GM12878 (cell line): ENCODE results near the gene RAI14. TPM values are rescaled to one million over a fixed set of nuclear protein-coding genes. Genes with fewer than 3 reads are reported as not detected.
A peak's percentile ranks its signal among the peaks of the same experiment; 100 is the strongest.

Source experiments
- ATAC-seq: fragments of 200-7000 bp; cut with Tn5 transposase; 3 replicates; pipeline ENCODE4 v1.9.1; 2020; ENCODE audit warnings: mild to moderate bottlenecking, moderate library complexity
- BruUV-seq: library from RNA; stranded (reverse); fragments of 400-500 nt; replicated peaks from 2 replicates; lab custom pipeline; 2021; lab: Mats Ljungman, UMichigan
- CTCF ChIA-PET: fragments of 300-600 bp; sonication (Branson Sonifier 250); formaldehyde crosslinking; extraction: SDS; loops from one replicate; lab custom pipeline; 2021; ENCODE audit warnings: inconsistent platforms; lab: Yijun Ruan, JAX
- POLR2A ChIA-PET: fragments of 350-600 bp; formaldehyde crosslinking; extraction: SDS; loops from one replicate; lab custom pipeline; 2021; ENCODE audit warnings: inconsistent platforms; lab: Charles Lee
- RAD21 ChIA-PET: fragments of 300-600 bp; sonication (Branson Sonifier 250); formaldehyde crosslinking; loops from one replicate; lab custom pipeline; 2023; ENCODE audit warnings: antibody characterized with exemption; ENCODE audit not compliant: unreplicated experiment; lab: Charles Lee
- SMC1A ChIA-PET: fragments of 300-600 bp; sonication (Branson Sonifier 250); formaldehyde crosslinking; loops from one replicate; lab custom pipeline; 2023; ENCODE audit not compliant: unreplicated experiment, uncharacterized antibody; lab: Charles Lee
- DNase-seq: peaks from one replicate; pipeline ENCODE4 v3.0.0-alpha.2; 2011; ENCODE audit warnings: low read depth, low spot score
- FAIRE-seq: peaks from 3 replicates; lab custom pipeline; 2011; peaks lifted over from hg19 to GRCh38; lab: Jason Lieb, UNC
- H2AFZ ChIP-seq: 2 replicates; pipeline ENCODE4 v1.6.0; 2011; ENCODE audit warnings: low read depth, low read length, control low read depth; ENCODE audit not compliant: control insufficient read depth
- H3K27ac ChIP-seq: 2 replicates; pipeline ENCODE4 v1.5.1; 2011; ENCODE audit warnings: control low read depth; ENCODE audit not compliant: control insufficient read depth, insufficient read depth
- H3K27me3 ChIP-seq, 2 experiments: replicated peaks in 1 of 2; 2 replicates each; pipeline versions ENCODE4 v1.6.0 to v1.6.1; 2011; ENCODE audit warnings: low read length in 1 of 2; ENCODE audit not compliant: control insufficient read depth in 2 of 2, insufficient read depth in 2 of 2
- H3K36me3 ChIP-seq, 2 experiments: 2 replicates each; pipeline ENCODE4 v1.5.1; 2011; ENCODE audit warnings: low read length in 1 of 2; ENCODE audit not compliant: control insufficient read depth in 2 of 2, insufficient read depth in 2 of 2
- H3K4me1 ChIP-seq: 2 replicates; pipeline ENCODE4 v1.6.1; 2011; ENCODE audit warnings: mild to moderate bottlenecking, low read length, moderate library complexity, mixed read lengths; ENCODE audit not compliant: control insufficient read depth, insufficient read depth
- H3K4me2 ChIP-seq: 2 replicates; pipeline ENCODE4 v1.6.0; 2011; ENCODE audit warnings: control low read depth; ENCODE audit not compliant: control insufficient read depth, insufficient read depth
- H3K4me3 ChIP-seq: fragments of 200-600 bp; sonication (generic); 2 replicates; pipeline ENCODE4 v1.5.1; 2016
- H3K79me2 ChIP-seq: 2 replicates; pipeline ENCODE4 v1.6.0; 2011; ENCODE audit warnings: low read length; ENCODE audit not compliant: control insufficient read depth, insufficient read depth
- H3K9ac ChIP-seq: 2 replicates; pipeline ENCODE4 v1.8.0; 2011; ENCODE audit warnings: low read length, control low read depth, mixed read lengths; ENCODE audit not compliant: control insufficient read depth, insufficient read depth
- H3K9me3 ChIP-seq: replicated peaks from 3 replicates; pipeline ENCODE4 v1.5.1; 2011; ENCODE audit warnings: mild to moderate bottlenecking, low read length; ENCODE audit not compliant: control insufficient read depth, insufficient read depth
- H4K20me1 ChIP-seq: 2 replicates; pipeline ENCODE4 v1.6.0; 2011; ENCODE audit not compliant: control insufficient read depth, insufficient read depth
- BMI1 ChIP-seq: fragments of 450-650 bp; IDR thresholded peaks from 2 replicates; pipeline ENCODE4 v1.6.1; 2016; ENCODE audit warnings: mild to moderate bottlenecking, moderate library complexity, borderline replicate concordance
- CBX3 ChIP-seq: fragments of 200-600 bp; sonication (generic); IDR thresholded peaks from 2 replicates; pipeline ENCODE4 v1.6.1; 2016; ENCODE audit warnings: low read depth, borderline replicate concordance
- EZH2 ChIP-seq: IDR thresholded peaks from 2 replicates; pipeline ENCODE4 v1.6.1; 2012; ENCODE audit warnings: low read depth, mild to moderate bottlenecking, control low read depth, inconsistent platforms, low read length, borderline replicate concordance; ENCODE audit not compliant: control insufficient read depth
- GABPA ChIP-seq: IDR thresholded peaks from 2 replicates; pipeline ENCODE4 v1.6.1; 2014; ENCODE audit warnings: antibody characterized with exemption, low read depth, mild to moderate bottlenecking, inconsistent platforms
- HDAC6 ChIP-seq: fragments of 200-600 bp; sonication (generic); IDR thresholded peaks from one replicate; pipeline ENCODE4 v1.8.0; 2017; ENCODE audit warnings: antibody characterized with exemption; ENCODE audit not compliant: unreplicated experiment
- KDM1A ChIP-seq: fragments of 200-600 bp; sonication (generic); IDR thresholded peaks from 2 replicates; pipeline ENCODE4 v1.6.1; 2016; ENCODE audit warnings: borderline replicate concordance
- POLR2A ChIP-seq: IDR thresholded peaks from 2 replicates; pipeline ENCODE4 v1.6.1; 2011; ENCODE audit warnings: low read depth, mild to moderate bottlenecking, low read length
- POU2F2 ChIP-seq: IDR thresholded peaks from 3 replicates; pipeline ENCODE4 v1.6.1; 2011; ENCODE audit warnings: low read depth, mild to moderate bottlenecking, low read length, borderline replicate concordance
- RAD21 ChIP-seq: IDR thresholded peaks from 2 replicates; pipeline ENCODE4 v1.6.1; 2011; ENCODE audit warnings: mild to moderate bottlenecking, low read depth, low read length, moderate library complexity; ENCODE audit not compliant: insufficient read depth
- RB1 ChIP-seq: fragments of 450-650 bp; formaldehyde crosslinking; IDR thresholded peaks from 2 replicates; pipeline ENCODE4 v1.6.1; 2017; ENCODE audit warnings: mild to moderate bottlenecking, borderline replicate concordance
- RELB ChIP-seq: fragments of 450-650 bp; IDR thresholded peaks from 2 replicates; pipeline ENCODE4 v1.6.1; 2017; ENCODE audit warnings: low read depth, mild to moderate bottlenecking, moderate library complexity
- SPI1 ChIP-seq: IDR thresholded peaks from 2 replicates; pipeline ENCODE4 v1.6.1; 2011; ENCODE audit warnings: low read depth, mild to moderate bottlenecking, low read length, moderate library complexity, borderline replicate concordance; ENCODE audit not compliant: insufficient read depth
- WRNIP1 ChIP-seq: IDR thresholded peaks from 2 replicates; pipeline ENCODE4 v1.6.1; 2011; ENCODE audit warnings: low read depth, low read length, improper control_type of control experiment, borderline replicate concordance
- ZNF207 ChIP-seq: fragments of 450-650 bp; IDR thresholded peaks from 2 replicates; pipeline ENCODE4 v1.6.1; 2014; ENCODE audit warnings: antibody characterized with exemption, mild to moderate bottlenecking, borderline replicate concordance
- ZNF217 ChIP-seq: fragments of 450-650 bp; IDR thresholded peaks from 2 replicates; pipeline ENCODE4 v1.6.1; 2017; ENCODE audit warnings: antibody characterized with exemption, mild to moderate bottlenecking
- WGBS: methylation state at CpG from one replicate; pipeline ENCODE4 v1.1.6; 2016; ENCODE audit warnings: low lambda C conversion rate; ENCODE audit not compliant: insufficient replicate concordance, insufficient coverage; ENCODE audit errors: missing lambda C conversion rate; 5-methylcytosine and 5-hydroxymethylcytosine counted together
- in situ Hi-C: fragments of 300-500 bp; cut with MboI; formaldehyde crosslinking; loops from 9 replicates; pipeline ENCODE4 v1.14.3; 2018; ENCODE audit warnings: mixed read lengths
- intact Hi-C: fragments of 100-400 bp; cut with micrococcal nuclease; formaldehyde crosslinking; loops from one replicate; pipeline ENCODE4 v1.14.2; 2022; ENCODE audit not compliant: unreplicated experiment
- polyA plus RNA-seq, 11 experiments: library from polyadenylated mRNA; depleted of rRNA in 4 of 11; unstranded in 6 of 11; stranded (reverse) in 5 of 11; fragments of >200 nt; fragmentation: Nextera tagmentation in 4 of 11; fragmentation: Illumina TruSeq in 1 of 11; extraction: Ambion mirVana in 4 of 11; extraction: Trizol in 1 of 11; gene quantifications; 1 replicate in 1 of 11; 2 replicates in 10 of 11; pipeline versions ENCODE4 v1.2.1 to v1.2.3, GENCODE V29; 2011 to 2016; ENCODE audit warnings: inconsistent platforms in 2 of 11, missing spikeins in 2 of 11, low read depth in 1 of 11
- total RNA-seq, 4 experiments: library from RNA; depleted of rRNA in 3 of 4; stranded (reverse); fragments of >200 nt in 3 of 4; fragmentation: Illumina TruSeq in 1 of 4; extraction: Trizol in 1 of 4; gene quantifications; 2 replicates each; pipeline versions ENCODE4 v1.2.1 to v1.2.3, GENCODE V29; 2013 to 2021

RAI14 gene
- total and polyA plus RNA-seq, 10 of the 15 experiments (the other 5 are each of a cell fraction or from before 2014, with no cell fraction given), result 0.18 to 4.6 (median 1.9) TPM

GRCh38 chr5:34771076-34771475 is 114.9 kb downstream of the RAI14 start:
- TF ChIP-seq CBX3, result no peak
- no peak for TF ChIP-seq POLR2A
- no peak for TF ChIP-seq RB1
- TF ChIP-seq SPI1, result peak; percentile 55; the same call in 1 of the 2 replicates
- Histone ChIP-seq H3K4me2 (no peak overlapping the region), H3K79me2 (no peaks in the 10 kb centered on the region), H3K4me3 (no peak overlapping the region), H4K20me1 (no peaks in the 10 kb centered on the region), H3K36me3 (no peaks in the 10 kb centered on the region), H3K27me3 (no peaks in the 10 kb centered on the region; a peak in 1 of 4 replicates), H2AFZ (no peak overlapping the region), H3K9me3 (no peaks in the 10 kb centered on the region), H3K27ac (no peak overlapping the region), H3K4me1 (no peaks in the 10 kb centered on the region), H3K9ac (no peak overlapping the region)
- ATAC-seq (no peak), DNase-seq (no peak), FAIRE-seq (no peak)
- in situ Hi-C loops (no loop called here), intact Hi-C loops (no loop called here)
- WGBS, result 2% methylated on average over 5 of the region's 5 CpGs
- BruUV-seq, result no TSS peak
- POLR2A ChIA-PET, result no interaction called here
- RAD21 ChIA-PET, result no interaction called here
- CTCF ChIA-PET, result no interaction called here
- SMC1A ChIA-PET, result no interaction called here

GRCh38 chr5:34772267-34773098 is 116.4 kb downstream of the RAI14 start:
- in situ Hi-C loops, result no loop called here
- no peaks in the 10 kb centered on the region for H4K20me1 ChIP-seq
- SMC1A ChIA-PET, result no interaction called here

More at GRCh38 chr5:34772267-34773098, 116.4 kb downstream of the RAI14 start:
- WGBS, result 23% methylated on average over 4 of the region's 4 CpGs
- FAIRE-seq (no peak), DNase-seq (no peak)
- Histone ChIP-seq H3K79me2 (no peaks in the 10 kb centered on the region), H3K36me3 (no peaks in the 10 kb centered on the region)
- TF ChIP-seq RELB (no peak), KDM1A (no peak), BMI1 (no peak), GABPA (no peak), ZNF207 (no peak), POLR2A (no peak), WRNIP1 (no peak), ZNF217 (no peak), RAD21 (no peak), POU2F2 (no peak), EZH2 (no peak), HDAC6 (no peak)
- TF ChIP-seq, all 136 proteins: peak for 0
- BruUV-seq, result no TSS peak
- intact Hi-C loops, result no loop called here
- H3K9ac ChIP-seq, result no peak overlapping the region
- no peaks in the 10 kb centered on the region; a peak in 1 of 4 replicates for H3K27me3 ChIP-seq
- POLR2A ChIA-PET, result no interaction called here
- H3K4me1 ChIP-seq, result no peaks in the 10 kb centered on the region
- ATAC-seq, result no peak
- H2AFZ ChIP-seq, result no peak overlapping the region
- CTCF ChIA-PET, result no interaction called here
- RAD21 ChIA-PET, result no interaction called here
- no peak overlapping the region for H3K4me2 ChIP-seq
- no peaks in the 10 kb centered on the region for H3K9me3 ChIP-seq
- no peak overlapping the region for H3K27ac ChIP-seq
- H3K4me3 ChIP-seq, result no peak overlapping the region
